ENCODE measurements around the gene UBXN1.
"Not testable (repeated sequence)": the region's sequence is repeated elsewhere in the genome, so short reads cannot be mapped to it uniquely, and the experiment has no call there.

UBXN1 gene

DNA sequence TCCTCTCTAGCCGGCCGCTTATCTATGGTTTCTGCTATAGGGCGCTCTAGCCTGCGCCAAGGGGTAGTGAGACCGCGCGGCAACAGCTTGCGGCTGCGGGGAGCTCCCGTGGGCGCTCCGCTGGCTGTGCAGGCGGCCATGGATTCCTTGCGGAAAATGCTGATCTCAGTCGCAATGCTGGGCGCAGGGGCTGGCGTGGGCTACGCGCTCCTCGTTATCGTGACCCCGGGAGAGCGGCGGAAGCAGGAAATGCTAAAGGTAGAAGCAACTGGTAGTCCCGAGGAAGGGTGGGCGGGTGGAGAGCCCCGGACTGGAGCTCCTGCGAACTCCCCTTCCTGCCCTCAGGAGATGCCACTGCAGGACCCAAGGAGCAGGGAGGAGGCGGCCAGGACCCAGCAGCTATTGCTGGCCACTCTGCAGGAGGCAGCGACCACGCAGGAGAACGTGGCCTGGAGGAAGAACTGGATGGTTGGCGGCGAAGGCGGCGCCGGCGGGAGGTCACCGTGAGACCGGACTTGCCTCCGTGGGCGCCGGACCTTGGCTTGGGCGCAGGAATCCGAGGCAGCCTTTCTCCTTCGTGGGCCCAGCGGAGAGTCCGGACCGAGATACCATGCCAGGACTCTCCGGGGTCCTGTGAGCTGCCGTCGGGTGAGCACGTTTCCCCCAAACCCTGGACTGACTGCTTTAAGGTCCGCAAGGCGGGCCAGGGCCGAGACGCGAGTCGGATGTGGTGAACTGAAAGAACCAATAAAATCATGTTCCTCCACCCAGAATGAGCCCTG is 7.1 kb downstream of the UBXN1 start, which contains the start of the genes LBHD1 and UQCC3:
Gene LBHD1 (minus strand): TSS at position 660 of the 782 bp plus-strand sequence. CDS start 2,236 bp downstream, outside the sequence.
Gene UQCC3 (plus strand): TSS at position 66 of the 782 bp plus-strand sequence. CDS start 73 bp downstream, at position 139.
- DNase-seq (ENCODE audit: low read depth): peak; percentile 83

DNA sequence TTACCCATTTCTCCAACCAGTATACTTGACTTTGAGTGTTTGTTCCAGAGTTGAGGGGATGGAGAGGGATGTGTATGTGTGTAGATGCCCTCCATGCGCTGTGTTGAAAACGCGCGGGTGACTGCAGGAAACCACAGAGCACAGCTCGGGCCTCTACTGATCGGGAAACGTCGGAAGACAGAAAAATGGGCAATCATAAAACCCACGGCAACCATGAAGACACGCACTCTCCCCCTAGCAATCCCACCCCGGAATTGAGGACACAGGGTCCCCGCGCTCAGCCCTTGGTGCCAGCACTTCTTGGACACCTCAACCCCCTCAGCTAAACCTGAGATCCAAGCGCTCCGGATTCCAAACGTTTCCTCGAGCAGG is 7.7 kb downstream of the UBXN1 start:
- no peak for DNase-seq (ENCODE audit: low read depth)

DNA sequence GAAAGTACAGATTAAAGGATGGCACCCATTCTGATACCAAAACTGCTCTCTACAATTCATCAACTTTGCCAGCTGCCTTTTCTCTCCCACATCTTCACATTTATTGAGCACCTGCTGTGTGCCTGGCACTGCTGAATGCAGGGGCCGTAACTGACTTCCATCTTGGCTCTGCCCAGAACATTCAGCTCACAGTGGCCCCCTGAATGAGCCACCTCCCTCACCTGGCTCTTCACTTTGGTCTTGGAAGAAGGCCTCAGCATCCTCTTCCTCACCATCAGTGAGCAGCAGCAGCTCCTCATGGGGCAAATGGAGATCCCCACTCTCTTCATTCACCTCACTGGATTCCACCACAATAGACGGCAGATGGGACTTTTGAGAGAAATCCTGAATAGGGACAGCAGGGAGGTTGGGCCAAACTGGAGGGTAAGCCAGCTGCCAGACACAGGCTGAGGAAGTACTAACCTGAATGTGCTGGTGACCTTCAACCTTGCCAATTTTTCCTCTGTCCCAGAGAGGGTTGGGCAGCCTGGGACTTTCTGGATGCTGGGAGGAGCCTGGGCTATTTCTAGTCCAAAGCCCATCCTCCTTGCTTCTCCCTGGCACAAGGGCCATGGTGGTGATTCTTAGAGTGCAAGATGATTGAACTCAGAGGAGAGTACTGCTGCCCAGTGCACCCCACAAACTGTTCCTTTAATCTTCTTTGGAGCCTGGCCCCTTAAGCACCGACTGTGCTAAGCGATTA is 9.3 kb downstream of the UBXN1 start:
- no peak for DNase-seq (ENCODE audit: low read depth)

DNA sequence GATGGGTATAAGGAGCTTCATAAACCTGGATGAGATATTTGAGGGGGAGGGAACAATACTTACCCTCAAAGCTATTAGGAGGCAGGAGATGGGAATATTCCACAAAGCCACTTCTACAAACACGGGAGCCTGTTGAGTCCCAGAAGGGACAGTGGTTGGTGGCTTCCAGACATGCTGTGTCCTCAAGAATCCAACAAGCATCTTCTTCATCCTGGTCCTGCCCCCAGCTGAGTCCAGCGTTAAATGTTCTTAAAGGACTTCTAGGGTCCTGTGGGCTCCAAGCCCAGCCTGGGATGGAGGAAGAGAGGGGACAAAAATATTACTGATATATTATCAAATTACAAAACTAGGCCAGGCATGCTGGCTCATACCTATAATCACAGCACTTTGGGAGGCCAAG is 11.4 kb downstream of the UBXN1 start:
- no peak for DNase-seq (ENCODE audit: low read depth)

DNA sequence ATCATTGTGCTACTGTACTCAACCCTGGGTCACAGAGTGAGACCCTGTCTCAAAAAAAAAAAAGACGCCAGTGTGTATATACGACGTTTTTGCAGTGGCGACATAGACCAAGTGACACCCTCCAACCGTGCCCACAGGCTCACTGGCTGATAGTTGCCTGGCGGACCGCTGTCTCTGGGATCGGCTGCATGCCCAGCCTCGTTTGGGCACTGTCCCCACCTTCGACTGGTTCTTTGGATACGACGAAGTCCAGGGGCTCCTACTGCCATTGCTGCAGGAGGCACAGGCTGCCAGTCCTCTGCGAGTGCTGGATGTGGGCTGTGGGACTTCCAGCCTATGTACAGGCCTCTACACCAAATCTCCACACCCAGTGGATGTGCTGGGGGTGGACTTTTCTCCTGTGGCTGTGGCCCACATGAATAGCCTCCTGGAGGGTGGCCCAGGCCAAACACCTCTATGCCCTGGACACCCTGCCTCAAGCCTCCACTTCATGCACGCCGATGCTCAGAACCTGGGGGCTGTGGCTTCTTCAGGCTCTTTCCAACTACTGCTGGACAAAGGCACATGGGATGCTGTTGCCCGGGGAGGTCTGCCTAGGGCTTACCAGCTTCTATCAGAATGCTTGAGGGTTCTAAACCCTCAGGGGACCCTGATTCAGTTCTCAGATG is 12.5 kb downstream of the UBXN1 start:
- DNase-seq (ENCODE audit: low read depth): no peak

DNA sequence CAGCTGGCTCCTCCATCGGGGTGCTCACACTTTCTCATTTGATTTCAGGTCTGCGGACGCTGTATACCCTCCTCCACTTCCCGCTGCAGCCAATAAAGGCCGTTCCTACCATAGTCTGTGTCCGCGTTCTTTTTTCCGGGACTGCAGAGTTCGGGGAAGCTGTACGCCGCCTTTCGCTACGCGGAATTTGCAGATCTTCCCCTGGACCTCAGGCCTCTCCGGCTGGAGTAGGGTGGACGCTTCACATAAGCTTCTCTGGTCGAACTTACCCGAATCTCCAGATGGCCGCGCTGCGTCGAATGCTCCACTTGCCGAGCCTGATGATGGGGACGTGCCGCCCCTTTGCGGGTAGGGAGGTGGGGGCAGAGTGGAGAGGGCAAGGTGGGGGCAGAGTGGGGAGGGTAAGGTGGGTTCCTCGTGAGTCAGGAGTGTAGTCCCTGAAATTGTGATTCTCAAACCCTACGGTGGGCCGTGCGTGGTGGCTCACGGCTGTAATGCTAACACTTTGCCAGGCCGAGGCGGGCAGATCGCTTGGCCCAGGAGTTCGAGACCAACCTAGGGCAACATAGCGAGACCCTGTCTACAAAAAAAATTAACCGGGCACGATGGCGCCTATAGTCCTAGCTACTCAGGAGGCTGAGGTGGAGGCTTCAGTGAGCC is 13.1 kb downstream of the UBXN1 start:
- peak; percentile 76 for DNase-seq (ENCODE audit: low read depth)

DNA sequence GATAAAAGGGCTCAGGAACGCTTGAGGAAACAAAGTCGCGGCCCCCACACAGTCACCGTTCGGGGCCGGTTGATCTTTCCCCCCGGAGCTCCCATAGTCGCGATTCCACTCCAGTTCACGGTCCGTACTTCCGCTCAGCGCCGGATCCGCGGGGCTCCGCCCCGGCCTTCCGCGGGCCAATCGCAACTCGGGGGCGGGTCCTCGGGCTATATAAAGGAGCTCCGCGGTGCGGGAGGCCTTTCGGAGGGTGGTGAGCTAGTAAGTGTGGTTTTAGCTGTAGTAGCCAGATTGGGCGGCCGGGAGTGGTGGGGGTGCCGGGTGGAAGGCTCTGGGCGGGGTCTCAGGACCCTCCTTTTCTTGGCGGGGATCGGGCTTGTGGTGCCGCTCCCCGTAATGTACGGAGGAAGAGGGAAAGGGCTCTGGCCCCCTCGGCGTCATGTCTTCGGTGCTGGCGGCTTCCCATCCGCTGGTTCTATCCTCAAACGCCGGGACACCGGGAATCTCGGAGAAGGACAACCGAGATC is 13.7 kb downstream of the UBXN1 start, which contains the start of the genes C11orf98 and CSKMT:
Gene C11orf98 (minus strand): TSS at position 136 of the 524 bp plus-strand sequence. CDS start 41 bp downstream, at position 95.
Gene CSKMT (plus strand): TSS at position 238 of the 524 bp plus-strand sequence. CDS start 568 bp downstream, outside the sequence.
- DNase-seq (ENCODE audit: low read depth): peak; percentile 88

DNA sequence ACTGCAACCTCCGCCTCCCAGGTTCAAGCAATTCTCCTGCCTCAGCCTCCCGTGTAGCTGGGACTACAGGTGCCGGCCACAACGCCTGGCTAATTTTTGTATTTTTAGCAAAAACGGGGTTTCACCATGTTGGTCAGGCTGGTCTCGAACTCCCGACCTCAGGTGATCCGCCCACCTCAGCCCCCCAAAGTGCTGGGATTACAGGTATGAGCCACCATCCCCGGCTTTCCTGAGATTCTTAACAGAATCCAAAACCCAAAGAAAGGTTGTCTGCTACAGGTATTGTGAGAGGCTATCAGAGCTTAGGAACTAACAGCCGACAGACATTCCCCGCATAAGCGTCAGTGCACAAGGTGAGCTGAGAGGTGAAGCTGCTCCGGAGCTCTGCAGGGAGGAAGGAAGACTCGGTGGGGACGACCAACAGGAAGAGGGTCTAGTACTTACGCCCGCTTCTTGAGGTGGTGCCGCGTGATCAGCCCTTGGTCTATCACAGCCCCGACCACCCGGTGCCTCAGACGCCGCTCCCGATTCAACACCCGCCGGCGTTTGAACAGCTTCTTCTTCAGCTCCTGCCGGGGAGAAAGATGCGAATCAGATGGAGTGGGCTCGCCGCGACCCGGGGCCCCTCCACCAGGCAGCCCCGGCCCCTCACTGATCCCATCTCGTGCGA is 14.3 kb downstream of the UBXN1 start:
- peak; percentile 59 for DNase-seq (ENCODE audit: low read depth)

DNA sequence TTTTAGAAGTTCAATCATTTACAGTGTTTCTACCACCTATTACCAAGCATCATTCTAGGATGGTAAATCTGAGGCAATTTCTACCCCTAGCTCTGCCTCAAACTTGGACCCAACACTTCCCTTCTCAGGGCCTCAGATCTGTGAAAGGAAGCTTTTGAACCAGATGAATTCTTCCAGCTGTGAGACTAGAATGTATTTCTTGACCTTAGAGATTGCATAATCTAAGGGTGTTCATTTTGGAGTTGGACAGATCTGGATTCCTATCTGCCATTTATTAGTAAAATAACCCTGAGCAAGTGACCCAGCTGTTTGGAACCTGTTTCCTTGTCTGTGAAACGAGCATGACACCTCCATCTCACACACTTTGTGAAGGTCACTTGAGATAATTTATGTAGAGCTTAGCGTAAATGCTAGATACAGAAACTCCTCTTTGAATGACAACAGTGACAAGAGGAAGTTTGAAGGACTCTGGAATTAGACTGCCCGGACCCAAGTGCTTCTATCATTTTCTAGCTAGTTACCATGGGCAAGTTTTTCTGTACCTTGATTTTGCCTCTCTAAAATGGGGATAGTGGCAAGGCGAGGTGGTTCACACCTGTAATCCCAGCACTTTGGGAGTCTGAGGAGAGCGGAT is 22.0 kb downstream of the UBXN1 start:
- no peak for DNase-seq (ENCODE audit: low read depth)

DNA sequence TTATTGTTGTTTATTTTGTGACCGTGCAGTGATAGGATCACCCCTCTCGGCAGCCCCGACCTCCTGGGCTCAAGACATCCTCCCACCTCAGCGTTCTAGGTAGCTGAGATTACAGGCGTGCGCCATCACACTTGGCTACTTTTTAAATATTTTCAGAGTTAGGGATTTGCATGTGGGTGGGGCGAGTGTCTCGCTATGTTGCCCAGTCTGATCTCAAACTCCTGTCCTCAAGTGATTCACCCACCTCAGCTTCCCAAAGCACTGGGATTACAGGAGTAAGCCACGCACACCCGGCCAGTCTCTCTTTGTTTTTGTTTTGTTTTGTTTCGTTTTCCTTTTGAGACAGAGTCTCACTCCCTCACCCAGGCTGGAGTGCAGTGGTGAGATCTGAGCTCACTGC is 24.6 kb downstream of the UBXN1 start:
- DNase-seq (ENCODE audit: low read depth): no peak

DNA sequence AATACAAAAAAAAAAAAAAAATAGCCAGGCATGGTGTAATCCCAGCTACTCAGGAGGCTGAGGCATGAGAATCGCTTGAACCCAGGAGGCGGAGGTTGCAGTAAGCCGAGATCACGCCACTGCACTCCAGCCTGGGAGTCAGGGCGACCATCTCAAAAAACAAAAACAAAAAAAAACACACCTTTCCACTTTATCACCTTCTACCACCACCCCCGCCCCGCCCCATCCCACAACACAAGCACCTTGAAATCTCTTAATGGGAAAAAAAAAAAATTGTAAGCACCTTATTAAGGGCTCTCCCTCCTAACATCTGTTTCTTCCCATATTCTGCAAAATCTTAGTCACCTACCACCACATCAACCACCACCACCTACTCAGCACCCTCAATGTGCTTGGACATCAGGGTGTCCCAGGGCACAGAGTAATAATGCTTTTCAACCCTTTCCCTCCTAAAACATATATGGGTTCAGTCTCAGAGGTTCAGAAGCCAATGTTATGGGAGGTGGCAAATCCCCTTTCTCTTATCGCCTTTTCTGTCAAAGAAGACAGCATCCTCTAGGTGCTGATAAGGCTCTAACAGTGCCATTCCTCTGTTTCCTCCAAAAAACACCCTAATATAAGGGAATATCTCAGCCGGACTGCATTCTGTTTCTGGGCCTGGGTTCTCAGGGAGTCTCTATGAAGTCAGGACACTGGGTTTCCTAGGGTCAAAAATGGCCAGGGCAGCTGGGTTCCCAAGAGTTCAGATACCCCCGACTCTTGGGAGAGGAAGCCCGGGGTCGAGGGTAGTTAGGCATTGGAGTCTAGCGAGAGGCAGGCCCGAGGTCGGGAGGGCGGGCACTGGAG is 26.5 kb downstream of the UBXN1 start:
- DNase-seq (ENCODE audit: low read depth): no peak

DNA sequence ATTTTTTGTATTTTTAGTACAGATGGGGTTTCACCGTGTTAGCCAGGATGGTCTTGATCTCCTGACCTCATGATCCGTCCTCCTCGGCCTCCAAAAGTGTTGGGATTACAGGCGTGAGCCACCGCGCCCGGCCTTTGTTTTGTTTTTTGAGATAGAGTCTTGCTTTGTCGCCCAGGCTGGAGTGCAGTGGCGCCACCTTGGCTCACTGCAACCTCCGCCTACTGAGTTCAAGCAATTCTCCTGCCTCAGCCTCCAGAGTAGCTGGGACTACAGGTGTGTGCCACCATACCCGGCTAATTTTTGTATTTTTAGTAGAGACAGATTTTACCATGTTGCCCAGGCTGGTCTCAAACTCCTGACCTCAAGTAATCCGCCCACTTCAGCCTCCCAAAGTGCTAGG is 28.6 kb downstream of the UBXN1 start:
- not testable (repeated sequence) for DNase-seq (ENCODE audit: low read depth)

DNA sequence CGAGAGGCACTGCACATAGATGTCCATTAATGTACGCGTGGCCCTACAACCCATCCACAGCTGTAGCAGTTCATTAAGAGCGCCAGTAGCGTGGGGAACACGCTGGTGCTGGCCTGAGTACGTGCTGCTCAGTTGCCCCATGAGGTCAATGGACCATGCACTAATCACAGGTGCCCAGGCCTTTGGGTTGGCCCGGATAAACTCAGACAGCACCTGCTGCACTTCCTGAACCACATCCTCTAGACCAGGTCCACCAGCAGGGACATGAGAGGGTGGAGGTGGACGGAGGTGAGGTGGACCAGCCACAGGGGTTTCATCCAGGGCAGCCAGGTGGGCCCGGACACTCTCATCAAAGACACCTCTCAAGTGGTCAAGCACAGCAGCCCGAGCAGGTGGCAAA is 29.4 kb downstream of the UBXN1 start:
- no peak for DNase-seq (ENCODE audit: low read depth)

DNA sequence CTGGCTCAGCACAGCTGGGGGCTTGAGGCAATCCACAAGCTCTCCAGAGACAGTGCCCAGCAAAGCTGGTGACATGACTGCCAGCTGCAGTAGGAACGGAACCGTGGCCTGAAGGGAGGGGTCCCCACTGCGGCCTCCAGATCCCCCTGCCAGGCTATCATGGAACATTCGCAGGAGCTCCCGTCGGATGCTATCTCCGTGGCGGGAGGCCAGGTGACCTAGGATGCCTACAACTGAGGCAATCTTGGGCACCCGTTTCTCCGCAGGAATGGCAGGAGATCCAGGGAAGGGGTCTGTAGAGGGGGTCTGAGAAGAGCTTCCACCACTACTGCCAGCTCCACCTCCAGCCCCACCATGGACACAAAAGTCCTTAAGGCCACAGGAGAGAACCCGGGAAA is 29.9 kb downstream of the UBXN1 start:
- DNase-seq (ENCODE audit: low read depth): no peak

DNA sequence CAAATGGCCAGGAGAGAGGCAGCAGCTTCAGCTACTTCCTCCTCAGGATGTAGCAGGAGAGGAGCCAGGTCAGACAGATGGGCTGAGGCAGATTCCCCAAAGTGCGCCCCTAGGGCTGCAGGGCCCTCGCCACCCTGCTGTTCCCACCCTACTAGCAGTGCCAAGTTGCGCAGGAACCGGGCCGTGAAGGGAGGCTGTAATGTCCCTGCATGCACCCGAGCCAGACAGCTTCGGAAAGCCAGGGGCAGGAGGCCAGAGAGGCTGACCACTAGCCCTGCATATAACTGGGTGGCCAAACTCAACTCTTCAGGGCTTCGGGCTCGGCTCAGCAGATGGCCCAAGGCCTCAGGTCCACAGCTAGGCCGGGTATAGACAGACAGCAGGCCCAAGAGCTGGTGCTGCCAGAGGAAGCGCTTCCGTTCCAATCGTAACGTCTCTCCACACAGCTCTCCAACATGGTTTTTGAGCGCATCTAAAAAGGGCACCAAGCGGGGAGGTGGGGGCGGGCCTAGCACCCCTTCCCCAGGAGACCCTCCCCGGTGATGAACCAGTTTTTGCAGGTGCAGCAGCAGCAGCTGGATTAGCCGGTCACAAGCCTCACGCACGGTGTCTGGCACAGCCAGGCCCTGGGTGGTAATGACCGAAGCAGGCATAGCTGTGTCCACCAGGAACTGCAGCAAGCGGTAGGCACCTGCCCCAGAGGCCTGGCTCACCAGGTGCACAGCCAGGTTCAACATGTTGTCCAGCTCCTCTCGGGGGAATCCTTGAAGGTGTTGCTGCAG is 30.5 kb downstream of the UBXN1 start:
- DNase-seq (ENCODE audit: low read depth): no peak

DNA sequence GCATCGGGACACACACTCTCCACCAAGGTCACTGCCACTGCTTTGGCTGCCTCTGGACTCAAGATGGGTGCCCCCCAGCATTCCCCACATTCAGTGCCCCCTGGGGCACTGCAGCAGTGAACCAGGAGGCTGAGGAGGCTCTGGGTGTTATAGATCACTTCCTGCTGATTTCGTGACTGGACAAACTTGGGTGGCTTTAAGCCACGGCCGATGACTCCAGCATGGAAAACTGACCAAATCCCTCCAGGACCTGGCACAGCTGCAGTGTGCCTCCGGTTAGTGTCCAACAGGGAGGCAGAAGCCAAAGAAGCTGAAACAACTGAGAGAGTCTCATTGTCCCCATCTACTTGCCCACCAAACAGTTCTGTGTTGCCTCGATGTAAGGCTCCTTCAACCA is 31.3 kb downstream of the UBXN1 start:
- DNase-seq (ENCODE audit: low read depth): no peak

DNA sequence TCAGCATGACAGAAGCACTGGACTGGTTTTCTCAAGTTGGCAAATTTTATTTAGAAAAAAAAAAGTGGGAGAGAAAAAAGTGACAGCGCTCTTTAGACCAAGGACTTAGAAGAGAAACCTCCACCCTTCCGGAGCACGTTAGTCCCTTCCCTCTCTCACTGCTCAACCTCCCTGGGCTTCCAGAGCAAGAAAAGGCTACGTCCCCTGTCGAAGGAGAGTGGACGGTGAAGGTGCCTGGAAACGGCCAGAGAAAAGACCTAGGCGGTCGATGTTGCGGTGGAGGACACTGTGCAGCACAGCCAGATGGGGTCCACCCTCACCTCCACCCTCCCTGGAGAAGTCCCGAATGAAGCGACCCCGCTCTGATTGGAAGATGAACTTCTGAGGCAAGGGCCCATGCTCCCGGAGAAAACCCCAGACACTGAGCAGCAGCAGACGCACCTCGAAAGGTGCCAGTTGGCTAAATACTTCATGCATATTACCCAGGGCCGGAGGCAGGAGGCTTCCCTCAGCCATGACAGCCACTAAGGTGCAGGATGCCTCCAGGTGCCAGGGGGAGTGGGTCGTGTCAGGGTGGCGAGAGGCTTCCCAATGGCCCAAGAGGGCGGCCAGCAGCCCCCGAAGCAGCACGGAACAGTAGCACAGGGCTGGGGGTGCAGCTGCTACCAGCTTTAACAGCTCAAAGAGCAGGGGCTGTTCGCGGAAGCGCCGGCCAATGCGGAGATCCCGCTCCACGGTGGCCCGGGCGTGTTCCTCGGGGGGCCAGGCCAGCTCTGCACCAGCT is 31.9 kb downstream of the UBXN1 start:
- no peak for DNase-seq (ENCODE audit: low read depth)
